Measurements from ENCODE around the gene TFIP11. TPM values are rescaled to one million over a fixed set of nuclear protein-coding genes. Genes with fewer than 3 reads are reported as not detected.

Gene TFIP11
- total and polyA plus RNA-seq, 4 donors: 14.3 to 31.7 (median 24.6) TPM

DNA sequence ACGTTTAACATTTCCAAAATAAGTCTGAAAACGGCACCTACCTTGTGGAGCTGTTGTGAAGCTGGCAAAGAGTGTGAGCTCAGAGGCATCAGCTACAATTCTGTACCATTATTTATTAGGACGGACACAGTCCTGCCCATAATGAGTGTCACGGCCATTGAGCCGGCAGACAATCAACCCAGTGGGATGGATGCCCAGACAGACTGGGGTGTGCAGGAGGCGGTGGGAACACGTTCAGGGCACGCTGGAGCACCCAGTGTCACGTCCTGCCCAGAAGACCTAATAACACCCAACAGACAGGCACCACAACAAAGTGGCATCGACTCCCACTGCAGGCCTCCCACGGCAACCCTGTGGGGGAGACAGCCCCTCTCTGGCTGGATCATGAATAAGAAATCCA lies 43.2 kb upstream of the TFIP11 start:
- Histone ChIP-seq H3K9me3 (ENCODE audit: control insufficient read depth in 4 of 4, low read length in 3 of 4) (no peaks in the 10 kb centered on the region), H3K27me3 (ENCODE audit: control insufficient read depth in 4 of 4, insufficient read depth in 4 of 4, low read length in 3 of 4) (no peaks in the 10 kb centered on the region), H3K9ac (ENCODE audit: low read depth in 1 of 2, low read length in 2 of 2) (no peak overlapping the region), H3K4me3 (ENCODE audit: low read depth in 1 of 3, low read length in 3 of 3) (no peak overlapping the region), H3K27ac (ENCODE audit: low read depth in 1 of 2, low read length in 2 of 2) (peak overlapping the region; percentile 71 to 76), H3K4me1 (ENCODE audit: control insufficient read depth in 4 of 4, insufficient read depth in 4 of 4, low read length in 3 of 4) (peaks cover 31 to 94% (median 83%) of the 10 kb centered on the region in 4 donors), H3K36me3 (ENCODE audit: control insufficient read depth in 4 of 4, insufficient read depth in 3 of 4, low read depth in 1 of 4, low read length in 3 of 4) (no peaks in the 10 kb centered on the region)
- peak in 1 of 2 donors; percentile 21 for TF ChIP-seq HNF4A (conservative IDR thresholded peaks at IDR 0.05)
- peak in 1 of 2 donors; percentile 85 for TF ChIP-seq RXRA (IDR thresholded peaks at IDR 0.05)
- TF ChIP-seq TAF1 (conservative IDR thresholded peaks at IDR 0.05): no peak
- peak; percentile 75 for TF ChIP-seq YY1 (IDR thresholded peaks at IDR 0.05)
- no peak for TF ChIP-seq RAD21 (IDR thresholded peaks at IDR 0.05)
- TF ChIP-seq, protein P1, sequence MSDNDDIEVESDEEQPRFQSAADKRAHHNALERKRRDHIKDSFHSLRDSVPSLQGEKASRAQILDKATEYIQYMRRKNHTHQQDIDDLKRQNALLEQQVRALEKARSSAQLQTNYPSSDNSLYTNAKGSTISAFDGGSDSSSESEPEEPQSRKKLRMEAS (IDR thresholded peaks at IDR 0.05): peak; percentile 34
- TF ChIP-seq, protein P2, sequence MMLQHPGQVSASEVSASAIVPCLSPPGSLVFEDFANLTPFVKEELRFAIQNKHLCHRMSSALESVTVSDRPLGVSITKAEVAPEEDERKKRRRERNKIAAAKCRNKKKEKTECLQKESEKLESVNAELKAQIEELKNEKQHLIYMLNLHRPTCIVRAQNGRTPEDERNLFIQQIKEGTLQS (IDR thresholded peaks at IDR 0.05): no peak
- WGBS: 38% methylated on average over 11 of the region's 11 CpGs
- DNase-seq (ENCODE audit: low spot score): no peak

DNA sequence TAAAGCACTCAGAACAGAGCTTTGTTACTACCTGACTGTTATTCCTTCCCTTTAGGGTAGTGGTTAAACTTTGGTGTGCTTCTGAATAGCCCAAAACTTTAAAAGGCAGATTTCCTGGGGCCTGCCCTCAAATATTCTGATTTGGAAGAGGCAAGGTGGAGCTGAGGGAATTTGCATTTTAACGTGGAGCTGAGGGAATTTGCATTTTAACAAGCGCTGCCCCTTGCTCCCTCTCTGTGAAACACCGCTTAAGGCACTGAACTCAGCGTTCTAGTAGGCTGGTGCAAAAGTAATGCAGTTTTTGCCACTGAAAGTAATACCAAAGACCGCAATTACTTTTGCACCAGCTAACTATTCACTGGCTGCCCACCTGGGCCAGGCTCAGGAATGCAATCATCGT lies 42.7 kb upstream of the TFIP11 start:
- Histone ChIP-seq H3K27me3 (ENCODE audit: control insufficient read depth in 4 of 4, insufficient read depth in 4 of 4, low read length in 3 of 4) (no peaks in the 10 kb centered on the region), H3K27ac (ENCODE audit: low read depth in 1 of 2, low read length in 2 of 2) (peak overlapping the region; percentile 71 to 76), H3K36me3 (ENCODE audit: control insufficient read depth in 4 of 4, insufficient read depth in 3 of 4, low read depth in 1 of 4, low read length in 3 of 4) (no peaks in the 10 kb centered on the region), H3K9ac (ENCODE audit: low read depth in 1 of 2, low read length in 2 of 2) (no peak overlapping the region), H3K4me3 (ENCODE audit: low read depth in 1 of 3, low read length in 3 of 3) (no peak overlapping the region), H3K9me3 (ENCODE audit: control insufficient read depth in 4 of 4, low read length in 3 of 4) (no peaks in the 10 kb centered on the region), H3K4me1 (ENCODE audit: control insufficient read depth in 4 of 4, insufficient read depth in 4 of 4, low read length in 3 of 4) (peaks cover 31 to 94% (median 82%) of the 10 kb centered on the region in 4 donors)
- DNase-seq (ENCODE audit: low spot score): no peak
- no peak for TF ChIP-seq SP1 (IDR thresholded peaks at IDR 0.05)
- no peak for TF ChIP-seq TAF1 (conservative IDR thresholded peaks at IDR 0.05)
- TF ChIP-seq, protein P3, sequence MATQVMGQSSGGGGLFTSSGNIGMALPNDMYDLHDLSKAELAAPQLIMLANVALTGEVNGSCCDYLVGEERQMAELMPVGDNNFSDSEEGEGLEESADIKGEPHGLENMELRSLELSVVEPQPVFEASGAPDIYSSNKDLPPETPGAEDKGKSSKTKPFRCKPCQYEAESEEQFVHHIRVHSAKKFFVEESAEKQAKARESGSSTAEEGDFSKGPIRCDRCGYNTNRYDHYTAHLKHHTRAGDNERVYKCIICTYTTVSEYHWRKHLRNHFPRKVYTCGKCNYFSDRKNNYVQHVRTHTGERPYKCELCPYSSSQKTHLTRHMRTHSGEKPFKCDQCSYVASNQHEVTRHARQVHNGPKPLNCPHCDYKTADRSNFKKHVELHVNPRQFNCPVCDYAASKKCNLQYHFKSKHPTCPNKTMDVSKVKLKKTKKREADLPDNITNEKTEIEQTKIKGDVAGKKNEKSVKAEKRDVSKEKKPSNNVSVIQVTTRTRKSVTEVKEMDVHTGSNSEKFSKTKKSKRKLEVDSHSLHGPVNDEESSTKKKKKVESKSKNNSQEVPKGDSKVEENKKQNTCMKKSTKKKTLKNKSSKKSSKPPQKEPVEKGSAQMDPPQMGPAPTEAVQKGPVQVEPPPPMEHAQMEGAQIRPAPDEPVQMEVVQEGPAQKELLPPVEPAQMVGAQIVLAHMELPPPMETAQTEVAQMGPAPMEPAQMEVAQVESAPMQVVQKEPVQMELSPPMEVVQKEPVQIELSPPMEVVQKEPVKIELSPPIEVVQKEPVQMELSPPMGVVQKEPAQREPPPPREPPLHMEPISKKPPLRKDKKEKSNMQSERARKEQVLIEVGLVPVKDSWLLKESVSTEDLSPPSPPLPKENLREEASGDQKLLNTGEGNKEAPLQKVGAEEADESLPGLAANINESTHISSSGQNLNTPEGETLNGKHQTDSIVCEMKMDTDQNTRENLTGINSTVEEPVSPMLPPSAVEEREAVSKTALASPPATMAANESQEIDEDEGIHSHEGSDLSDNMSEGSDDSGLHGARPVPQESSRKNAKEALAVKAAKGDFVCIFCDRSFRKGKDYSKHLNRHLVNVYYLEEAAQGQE (IDR thresholded peaks at IDR 0.05): no peak
- no peak for TF ChIP-seq FOXA2 (IDR thresholded peaks at IDR 0.05)
- TF ChIP-seq NR2F2 (IDR thresholded peaks at IDR 0.05): no peak
- no peak for TF ChIP-seq GABPA (IDR thresholded peaks at IDR 0.05 in 1 of 2, conservative IDR thresholded peaks at IDR 0.05 in 1 of 2)
- no peak for TF ChIP-seq RAD21 (IDR thresholded peaks at IDR 0.05)
- TF ChIP-seq JUND (IDR thresholded peaks at IDR 0.05): no peak
- TF ChIP-seq, protein P2 (IDR thresholded peaks at IDR 0.05): no peak
- no peak for TF ChIP-seq RXRA (IDR thresholded peaks at IDR 0.05)
- TF ChIP-seq FOXA1 (IDR thresholded peaks at IDR 0.05): no peak
- TF ChIP-seq YY1 (IDR thresholded peaks at IDR 0.05): no peak
- 47% methylated on average over 6 of the region's 6 CpGs for WGBS

All from liver (tissue), 9 donors.